H9 (cell line): Measurements from ENCODE around the gene ZMYND8. TPM values are rescaled to one million over a fixed set of nuclear protein-coding genes. Genes with fewer than 3 reads are reported as not detected.
A peak's percentile ranks its signal among the peaks of the same experiment; 100 is the strongest.

Source experiments
- DNase-seq: peaks from one replicate; pipeline ENCODE4 v3.0.0-alpha.2; 2017
- H2AFZ ChIP-seq: one replicate; pipeline ENCODE4 v1.6.1; 2013; ENCODE audit warnings: mild to moderate bottlenecking, low read length, control low read depth, moderate library complexity
- H2AK5ac ChIP-seq: 2 replicates; pipeline ENCODE4 v1.6.1; 2013; ENCODE audit warnings: low read length, control low read depth, mixed read lengths; ENCODE audit not compliant: insufficient read length
- H2BK120ac ChIP-seq: one replicate; pipeline ENCODE4 v1.6.1; 2013; ENCODE audit warnings: low read depth, mild to moderate bottlenecking, low read length, control low read depth, inconsistent platforms; ENCODE audit not compliant: poor library complexity, severe bottlenecking
- H2BK12ac ChIP-seq: 2 replicates; pipeline ENCODE4 v1.6.1; 2013; ENCODE audit warnings: low read length, control low read depth, mixed read lengths, low read depth; ENCODE audit not compliant: insufficient read length
- H2BK15ac ChIP-seq: 2 replicates; pipeline ENCODE4 v1.6.1; 2013; ENCODE audit warnings: low read depth, low read length, control low read depth
- H2BK20ac ChIP-seq: one replicate; pipeline ENCODE4 v1.6.1; 2013; ENCODE audit warnings: low read depth, mild to moderate bottlenecking, low read length, control low read depth, inconsistent platforms; ENCODE audit not compliant: poor library complexity, severe bottlenecking
- H2BK5ac ChIP-seq: 2 replicates; pipeline ENCODE4 v1.6.1; 2013; ENCODE audit warnings: low read length, control low read depth, mixed read lengths; ENCODE audit not compliant: insufficient read length
- H3K14ac ChIP-seq: 2 replicates; pipeline ENCODE4 v1.6.1; 2013; ENCODE audit warnings: low read length, control low read depth; ENCODE audit not compliant: insufficient read depth
- H3K18ac ChIP-seq: 2 replicates; pipeline ENCODE4 v1.6.1; 2013; ENCODE audit warnings: low read depth, mild to moderate bottlenecking, mixed read lengths, low read length, control low read depth; ENCODE audit not compliant: insufficient read length
- H3K23ac ChIP-seq: 2 replicates; pipeline ENCODE4 v1.6.1; 2013; ENCODE audit warnings: low read length, control low read depth, mixed read lengths, low read depth; ENCODE audit not compliant: insufficient read length
- H3K23me2 ChIP-seq: 2 replicates; pipeline ENCODE4 v1.6.1; 2013; ENCODE audit warnings: low read depth, mild to moderate bottlenecking, mixed read lengths, low read length, control low read depth; ENCODE audit not compliant: insufficient read length, poor library complexity, severe bottlenecking
- H3K27ac ChIP-seq: 2 replicates; pipeline ENCODE4 v1.5.1; 2013; ENCODE audit warnings: low read length, control low read depth, mixed read lengths, low read depth; ENCODE audit not compliant: insufficient read length
- H3K27me3 ChIP-seq: 2 replicates; pipeline ENCODE4 v1.6.1; 2013; ENCODE audit warnings: low read length, control low read depth, inconsistent platforms; ENCODE audit not compliant: insufficient read depth
- H3K4ac ChIP-seq: 2 replicates; pipeline ENCODE4 v1.6.1; 2013; ENCODE audit warnings: low read depth, mild to moderate bottlenecking, control low read depth, inconsistent platforms, low read length, moderate library complexity
- H3K4me1 ChIP-seq: 2 replicates; pipeline ENCODE4 v1.6.1; 2013; ENCODE audit warnings: low read length, control low read depth, inconsistent platforms; ENCODE audit not compliant: insufficient read depth
- H3K4me2 ChIP-seq: 2 replicates; pipeline ENCODE4 v1.6.1; 2013; ENCODE audit warnings: low read length, control low read depth, mixed read lengths; ENCODE audit not compliant: insufficient read length, insufficient read depth
- H3K56ac ChIP-seq: 2 replicates; pipeline ENCODE4 v1.6.1; 2013; ENCODE audit warnings: low read depth, mild to moderate bottlenecking, mixed read lengths, low read length, control low read depth; ENCODE audit not compliant: insufficient read length
- H3K79me1 ChIP-seq: 2 replicates; pipeline ENCODE4 v1.6.1; 2013; ENCODE audit warnings: low read depth, mild to moderate bottlenecking, moderate library complexity, low read length, control low read depth, inconsistent platforms; ENCODE audit not compliant: insufficient read depth, poor library complexity, severe bottlenecking
- H3K79me2 ChIP-seq: 2 replicates; pipeline ENCODE4 v1.6.1; 2013; ENCODE audit warnings: low read length, control low read depth, inconsistent platforms; ENCODE audit not compliant: insufficient read depth
- H3K9ac ChIP-seq: 2 replicates; pipeline ENCODE4 v1.6.1; 2013; ENCODE audit warnings: low read length, control low read depth, mixed read lengths; ENCODE audit not compliant: insufficient read length; ENCODE audit errors: extremely low read depth
- H3K9me3 ChIP-seq: one replicate; pipeline ENCODE4 v1.6.1; 2013; ENCODE audit warnings: low read depth, low read length, inconsistent platforms; ENCODE audit not compliant: control insufficient read depth
- H3T11ph ChIP-seq: one replicate; pipeline ENCODE4 v1.6.1; 2013; ENCODE audit warnings: mild to moderate bottlenecking, low read length, control low read depth, inconsistent platforms
- H4K20me1 ChIP-seq: one replicate; pipeline ENCODE4 v1.6.1; 2013; ENCODE audit not compliant: control insufficient read depth, insufficient read length, insufficient read depth
- H4K5ac ChIP-seq: 2 replicates; pipeline ENCODE4 v1.6.1; 2013; ENCODE audit warnings: low read depth, mild to moderate bottlenecking, mixed read lengths, low read length, control low read depth; ENCODE audit not compliant: insufficient read length
- H4K8ac ChIP-seq: replicated peaks from 2 replicates; pipeline ENCODE4 v1.6.1; 2013; ENCODE audit warnings: low read length, control low read depth, mixed read lengths, low read depth; ENCODE audit not compliant: insufficient read length
- H4K91ac ChIP-seq: 2 replicates; pipeline ENCODE4 v1.6.1; 2013; ENCODE audit warnings: low read depth, mild to moderate bottlenecking, moderate library complexity, mixed read lengths, low read length, control low read depth; ENCODE audit not compliant: insufficient read length
- H3K27ac Mint-ChIP-seq, 3 experiments: 2 replicates in 2 of 3; 3 replicates in 1 of 3; pipeline ENCODE4 v1.8.0; 2020 to 2021; ENCODE audit warnings: mixed read lengths in 3 of 3, mild to moderate bottlenecking in 1 of 3, moderate library complexity in 1 of 3
- H3K27me3 Mint-ChIP-seq: 2 replicates; pipeline ENCODE4 v1.8.0; 2021; ENCODE audit warnings: low read depth, mild to moderate bottlenecking, moderate library complexity, mixed read lengths
- H3K36me3 Mint-ChIP-seq, 3 experiments: 2 replicates in 2 of 3; 3 replicates in 1 of 3; pipeline ENCODE4 v1.8.0; 2020 to 2021; ENCODE audit warnings: low read depth in 3 of 3, mixed read lengths in 3 of 3; ENCODE audit not compliant: insufficient read depth in 1 of 3
- H3K4me1 Mint-ChIP-seq, 2 experiments: 2 replicates each; pipeline ENCODE4 v1.8.0; 2020; ENCODE audit warnings: mixed read lengths in 2 of 2
- H3K4me3 Mint-ChIP-seq, 2 experiments: 2 replicates in 1 of 2; 3 replicates in 1 of 2; pipeline ENCODE4 v1.8.0; 2020 to 2021; ENCODE audit warnings: mild to moderate bottlenecking in 2 of 2, mixed read lengths in 2 of 2, moderate library complexity in 1 of 2
- H3K9me3 Mint-ChIP-seq, 2 experiments: 2 replicates in 1 of 2; 3 replicates in 1 of 2; pipeline ENCODE4 v1.8.0; 2020; ENCODE audit warnings: mild to moderate bottlenecking in 2 of 2, mixed read lengths in 2 of 2, moderate library complexity in 1 of 2
- CTCF ChIP-seq: fragments of 200-600 bp; sonication (generic); conservative IDR thresholded peaks from 3 replicates; pipeline ENCODE4 v1.8.0; 2021; ENCODE audit warnings: antibody characterized with exemption, mild to moderate bottlenecking
- WGBS: extraction: QIAGEN DNeasy Blood & Tissue Kit; methylation state at CpG from one replicate; pipeline ENCODE4 v1.1.7; 2013; ENCODE audit warnings: missing lambda C conversion rate, low lambda C conversion rate, mixed read lengths; ENCODE audit not compliant: insufficient read length; ENCODE audit errors: extremely low coverage; 5-methylcytosine and 5-hydroxymethylcytosine counted together
- total RNA-seq: library from RNA; stranded (reverse); gene quantifications from 2 replicates; pipeline ENCODE4 v1.2.1, GENCODE V29; 2021

The ZMYND8 gene
- total RNA-seq, 1 experiment from 2014 or later, result 158 TPM

GRCh38 chr20:47328129-47328528 is 28.4 kb downstream of the ZMYND8 start:
- Histone ChIP-seq H3K56ac (no peak overlapping the region), H3K4ac (no peak overlapping the region), H2BK5ac (no peak overlapping the region), H2BK12ac (no peak overlapping the region), H2AK5ac (no peak overlapping the region), H2BK20ac (no peak overlapping the region), H3K18ac (no peak overlapping the region), H3T11ph (no peak overlapping the region), H4K8ac (no peak overlapping the region), H3K23ac (no peak overlapping the region), H3K9ac (no peak overlapping the region), H3K79me1 (no peaks in the 10 kb centered on the region), H3K4me2 (no peak overlapping the region), H4K5ac (no peak overlapping the region), H4K20me1 (no peaks in the 10 kb centered on the region), H4K91ac (no peak overlapping the region), H3K14ac (no peak overlapping the region), H3K79me2 (peaks cover 66% of the 10 kb centered on the region; the same call in 1 of the 2 replicates), H2AFZ (no peak overlapping the region), H3K4me1 (peaks cover 21% of the 10 kb centered on the region; the same call in 1 of the 2 replicates), H3K9me3 (no peaks in the 10 kb centered on the region), H2BK15ac (no peak overlapping the region), H3K27ac (no peak overlapping the region), H3K23me2 (no peaks in the 10 kb centered on the region), H2BK120ac (no peak overlapping the region), H3K27me3 (no peaks in the 10 kb centered on the region)
- WGBS, result no CpG with 5 or more reads among the region's 1 CpG
- H3K9me3 Mint-ChIP-seq, result no peaks in the 10 kb centered on the region
- DNase-seq, result no peak
- no peak overlapping the region for H3K4me3 Mint-ChIP-seq
- H3K36me3 Mint-ChIP-seq, result peaks cover 16 to 47% (median 45%) of the 10 kb centered on the region in 3 experiments
- H3K4me1 Mint-ChIP-seq, result peaks cover 54 to 57% of the 10 kb centered on the region in 2 experiments
- H3K27ac Mint-ChIP-seq, result peak overlapping the region; percentile 11 to 52 (median 47); a peak in 5 of 7 replicates
- no peak for TF ChIP-seq CTCF
- no peaks in the 10 kb centered on the region for H3K27me3 Mint-ChIP-seq
